Measurements from ENCODE around the gene IRF8.

IRF8 gene

GRCh38 chr16:85918436-85918835, 19.5 kb downstream of the IRF8 start:
- Histone ChIP-seq H3K4me2 (ENCODE audit: low read depth, low read length, poor library complexity, severe bottlenecking) (no peak overlapping the region), H3K9ac (ENCODE audit: low read depth, low read length, poor library complexity, severe bottlenecking) (no peak overlapping the region), H3K4me3 (ENCODE audit: low read length, poor library complexity, severe bottlenecking) (no peak overlapping the region), H3K4me1 (ENCODE audit: insufficient read depth, low read length, poor library complexity, severe bottlenecking) (no peaks in the 10 kb centered on the region), H3K27me3 (ENCODE audit: insufficient read depth, low read length, poor library complexity, severe bottlenecking) (no peaks in the 10 kb centered on the region), H4K20me1 (ENCODE audit: insufficient read depth, low read length, poor library complexity, severe bottlenecking) (no peaks in the 10 kb centered on the region), H3F3A (ENCODE audit: low read depth) (no peaks in the 10 kb centered on the region), H3K36me3 (ENCODE audit: insufficient read depth, low read length) (no peaks in the 10 kb centered on the region), H2AFZ (ENCODE audit: low read length) (no peak overlapping the region), H3K9me3 (ENCODE audit: insufficient read depth, low read depth, low read length) (no peaks in the 10 kb centered on the region), H3K79me2 (ENCODE audit: insufficient read depth, low read length) (no peaks in the 10 kb centered on the region), H3K9me2 (replicated peaks; ENCODE audit: low read depth, low read length) (no peaks in the 10 kb centered on the region)
- no peak for TF ChIP-seq CTCF (conservative IDR thresholded peaks at IDR 0.05; ENCODE audit: low read length)
- no peak for TF ChIP-seq EZH2phosphoT487 (IDR thresholded peaks at IDR 0.05; ENCODE audit: borderline replicate concordance)

GRCh38 chr16:85919271-85920267, 20.6 kb downstream of the IRF8 start:
- Histone ChIP-seq H3K9ac (ENCODE audit: low read depth, low read length, poor library complexity, severe bottlenecking) (no peak overlapping the region), H3F3A (ENCODE audit: low read depth) (no peaks in the 10 kb centered on the region), H4K20me1 (ENCODE audit: insufficient read depth, low read length, poor library complexity, severe bottlenecking) (no peaks in the 10 kb centered on the region), H3K4me3 (ENCODE audit: low read length, poor library complexity, severe bottlenecking) (no peak overlapping the region), H3K9me2 (replicated peaks; ENCODE audit: low read depth, low read length) (no peaks in the 10 kb centered on the region), H3K36me3 (ENCODE audit: insufficient read depth, low read length) (no peaks in the 10 kb centered on the region), H3K9me3 (ENCODE audit: insufficient read depth, low read depth, low read length) (no peaks in the 10 kb centered on the region), H3K4me1 (ENCODE audit: insufficient read depth, low read length, poor library complexity, severe bottlenecking) (no peaks in the 10 kb centered on the region), H2AFZ (ENCODE audit: low read length) (no peak overlapping the region), H3K27me3 (ENCODE audit: insufficient read depth, low read length, poor library complexity, severe bottlenecking) (no peaks in the 10 kb centered on the region), H3K4me2 (ENCODE audit: low read depth, low read length, poor library complexity, severe bottlenecking) (no peak overlapping the region), H3K79me2 (ENCODE audit: insufficient read depth, low read length) (no peaks in the 10 kb centered on the region)
- TF ChIP-seq EZH2phosphoT487 (IDR thresholded peaks at IDR 0.05; ENCODE audit: borderline replicate concordance): no peak
- TF ChIP-seq CTCF (conservative IDR thresholded peaks at IDR 0.05; ENCODE audit: low read length): no peak

- Histone ChIP-seq H3K9me3 (ENCODE audit: insufficient read depth, low read depth, low read length) (no peaks in the 10 kb centered on the region), H3K9ac (ENCODE audit: low read depth, low read length, poor library complexity, severe bottlenecking) (no peak overlapping the region), H3F3A (ENCODE audit: low read depth) (no peaks in the 10 kb centered on the region), H3K36me3 (ENCODE audit: insufficient read depth, low read length) (no peaks in the 10 kb centered on the region), H3K4me3 (ENCODE audit: low read length, poor library complexity, severe bottlenecking) (no peak overlapping the region), H3K9me2 (replicated peaks; ENCODE audit: low read depth, low read length) (no peaks in the 10 kb centered on the region), H3K4me2 (ENCODE audit: low read depth, low read length, poor library complexity, severe bottlenecking) (no peak overlapping the region), H3K27me3 (ENCODE audit: insufficient read depth, low read length, poor library complexity, severe bottlenecking) (no peaks in the 10 kb centered on the region), H3K79me2 (ENCODE audit: insufficient read depth, low read length) (no peaks in the 10 kb centered on the region), H2AFZ (ENCODE audit: low read length) (no peak overlapping the region), H4K20me1 (ENCODE audit: insufficient read depth, low read length, poor library complexity, severe bottlenecking) (no peaks in the 10 kb centered on the region), H3K4me1 (ENCODE audit: insufficient read depth, low read length, poor library complexity, severe bottlenecking) (no peaks in the 10 kb centered on the region)
- TF ChIP-seq CTCF (conservative IDR thresholded peaks at IDR 0.05; ENCODE audit: low read length) (no peak), EZH2phosphoT487 (IDR thresholded peaks at IDR 0.05; ENCODE audit: borderline replicate concordance) (no peak)
Observed at GRCh38 chr16:85921026-85921425, 22.1 kb downstream of the IRF8 start.
